GM19455 (cell line): ENCODE results near the gene VPS13D.

Source experiments
- ATAC-seq: cut with Tn5 transposase; IDR thresholded peaks from one replicate; pipeline ENCODE4 v1.9.1; 2021; ENCODE audit not compliant: unreplicated experiment

VPS13D gene

GRCh38 chr1:12230549-12231275 is 882 bp downstream of the VPS13D start:
- peak; percentile 38 for ATAC-seq

GRCh38 chr1:12231276-12231595 is 1.4 kb downstream of the VPS13D start:
- no peak for ATAC-seq

- no peak for ATAC-seq
These were observed 2.4 kb downstream of the VPS13D start for GRCh38 chr1:12232221-12232620.

- ATAC-seq = no peak
These were observed 14.2 kb downstream of the VPS13D start for GRCh38 chr1:12244078-12244477.

- no peak for ATAC-seq
These were observed 14.8 kb downstream of the VPS13D start for GRCh38 chr1:12244585-12244984.

- no peak for ATAC-seq
These were observed 15.3 kb downstream of the VPS13D start for GRCh38 chr1:12245116-12245515.

GRCh38 chr1:12245733-12246132 is 15.9 kb downstream of the VPS13D start:
- ATAC-seq = no peak

- no peak for ATAC-seq
These were observed 16.8 kb downstream of the VPS13D start for GRCh38 chr1:12246584-12246983.

- no peak for ATAC-seq
These were observed 19.4 kb downstream of the VPS13D start for GRCh38 chr1:12249181-12249580.

GRCh38 chr1:12249748-12250147 is 19.9 kb downstream of the VPS13D start:
- no peak for ATAC-seq

GRCh38 chr1:12251442-12251841 is 21.6 kb downstream of the VPS13D start:
- ATAC-seq = no peak

- no peak for ATAC-seq
These were observed 26.1 kb downstream of the VPS13D start for GRCh38 chr1:12255913-12256312.

GRCh38 chr1:12258272-12258671 is 28.4 kb downstream of the VPS13D start:
- ATAC-seq = no peak

GRCh38 chr1:12269351-12269750 is 39.5 kb downstream of the VPS13D start:
- ATAC-seq = no peak

- ATAC-seq = no peak
These were observed 41.2 kb downstream of the VPS13D start for GRCh38 chr1:12271033-12271432.

GRCh38 chr1:12272770-12273169 is 42.9 kb downstream of the VPS13D start:
- ATAC-seq = no peak

GRCh38 chr1:12275370-12275769 is 45.5 kb downstream of the VPS13D start:
- ATAC-seq = no peak

GRCh38 chr1:12276225-12276624 is 46.4 kb downstream of the VPS13D start:
- ATAC-seq = no peak

- no peak for ATAC-seq
These were observed 49.2 kb downstream of the VPS13D start for GRCh38 chr1:12279003-12279402.

- no peak for ATAC-seq
These were observed 50.1 kb downstream of the VPS13D start for GRCh38 chr1:12279728-12280464.

- no peak for ATAC-seq
These were observed 52.3 kb downstream of the VPS13D start for GRCh38 chr1:12282142-12282541.

GRCh38 chr1:12284486-12284885 is 54.7 kb downstream of the VPS13D start:
- ATAC-seq = no peak
